Tracheal epithelial cell (primary cell): ENCODE data around the gene GPR137B. TPM values are rescaled to one million over a fixed set of nuclear protein-coding genes. Genes with fewer than 3 reads are reported as not detected.

Experiments
- total RNA-seq: library from RNA; depleted of rRNA; stranded (reverse); fragments of >200 nt; gene quantifications from 2 replicates; pipeline ENCODE4 v1.2.1, GENCODE V29; 2014

GPR137B gene
- total RNA-seq = 10.4 and 14.5 TPM in 2 replicates

GRCh38 chr1:236142253-236143103 lies at the start of gene GPR137B:
GPR137B (plus strand) TSS chr1:236142539; CDS start chr1:236142623, 84 bp downstream.

Other genes with a start within 250 kb of the GPR137B start
- 0.43 and 2.4 TPM in 2 replicates for gene NID1, start 77.4 kb upstream of the GPR137B start, total RNA-seq
- gene ERO1B, start 139.4 kb downstream of the GPR137B start, total RNA-seq = 2.8 and 5.1 TPM in 2 replicates